CMK (cell line): ENCODE data around the gene OR4K15.
"Not testable (repeated sequence)": the region's sequence is repeated elsewhere in the genome, so short reads cannot be mapped to it uniquely, and the experiment has no call there.

ENCODE experiments used
- DNase-seq: peaks from one replicate; pipeline ENCODE4 v3.0.0-alpha.2; 2010; ENCODE audit warnings: low read depth

OR4K15 gene

GRCh38 chr14:19975291-19975690 is at the start of gene OR4K15:
TSS of gene OR4K15 (plus strand) at chr14:19975591. CDS start at chr14:19975591, 0 bp downstream.
- no peak for DNase-seq

GRCh38 chr14:19930617-19931016 is 44.8 kb upstream of the OR4K15 start, which contains the start of gene OR4K1:
TSS of gene OR4K1 (plus strand) at chr14:19930917. CDS start at chr14:19935667, 4,750 bp downstream.
- DNase-seq = no peak

GRCh38 chr14:19941668-19942067 is 33.7 kb upstream of the OR4K15 start:
- DNase-seq = no peak

- DNase-seq = no peak
These were observed 27.8 kb upstream of the OR4K15 start for GRCh38 chr14:19947413-19948090.

- no peak for DNase-seq
These were observed 26.2 kb upstream of the OR4K15 start for GRCh38 chr14:19949218-19949617.

- DNase-seq = not testable (repeated sequence)
These were observed 5.7 kb upstream of the OR4K15 start for GRCh38 chr14:19969735-19970134.

GRCh38 chr14:19974844-19975243 is 547 bp upstream of the OR4K15 start:
- no peak for DNase-seq

GRCh38 chr14:19993438-19993837 is 18.0 kb downstream of the OR4K15 start:
- DNase-seq = no peak

GRCh38 chr14:20001863-20002262 is 26.5 kb downstream of the OR4K15 start, which contains the start of gene OR4Q2:
TSS of gene OR4Q2 (plus strand) at chr14:20002163.
- no peak for DNase-seq

GRCh38 chr14:20002319-20002718 is 26.9 kb downstream of the OR4K15 start:
- DNase-seq = no peak

GRCh38 chr14:20008156-20008555 is 32.8 kb downstream of the OR4K15 start:
- no peak for DNase-seq

- no peak for DNase-seq
These were observed 44.0 kb downstream of the OR4K15 start, which contains the start of gene OR4K14 for GRCh38 chr14:20019257-20019865. TSS of gene OR4K14 (minus strand) at chr14:20019307. CDS start at chr14:20015193, 4,114 bp downstream.
